Hematopoietic multipotent progenitor cell treated with erythropoietin and hydrocortisone succinate and interleukin-3 and kit ligand, for 17 days (in vitro differentiated cells): Measurements from ENCODE around the gene RBM33.
"Not testable (repeated sequence)": the region's sequence is repeated elsewhere in the genome, so short reads cannot be mapped to it uniquely, and the experiment has no call there.

Experiments
- DNase-seq: peaks from one replicate; pipeline ENCODE4 v3.0.0-alpha.2; 2015; ENCODE audit warnings: low spot score

Gene RBM33

GRCh38 chr7:155644178-155644970, at the start of gene RBM33:
Gene RBM33, plus strand, starts transcription at chr7:155644661. Its CDS starts 216 bp downstream, at chr7:155644877.
- DNase-seq = peak; percentile 81

- DNase-seq = no peak
These were observed 49.5 kb upstream of the RBM33 start for GRCh38 chr7:155594961-155595366.

- DNase-seq = no peak
These were observed 46.7 kb upstream of the RBM33 start for GRCh38 chr7:155597753-155598140.

GRCh38 chr7:155598810-155599210, 45.7 kb upstream of the RBM33 start:
- peak; percentile 81 for DNase-seq

GRCh38 chr7:155602156-155602555, 42.3 kb upstream of the RBM33 start:
- DNase-seq = no peak

GRCh38 chr7:155602750-155603149, 41.7 kb upstream of the RBM33 start:
- DNase-seq = no peak

GRCh38 chr7:155603205-155603857, 41.1 kb upstream of the RBM33 start:
- DNase-seq = no peak

- DNase-seq = no peak
These were observed 40.5 kb upstream of the RBM33 start for GRCh38 chr7:155603858-155604503.

- DNase-seq = no peak
These were observed 39.9 kb upstream of the RBM33 start for GRCh38 chr7:155604504-155604997.

- DNase-seq = no peak
These were observed 35.3 kb upstream of the RBM33 start for GRCh38 chr7:155609185-155609584.

GRCh38 chr7:155610633-155611193, 33.7 kb upstream of the RBM33 start:
- DNase-seq = no peak

GRCh38 chr7:155611808-155612447, 32.5 kb upstream of the RBM33 start:
- no peak for DNase-seq

- DNase-seq = no peak
These were observed 31.8 kb upstream of the RBM33 start for GRCh38 chr7:155612658-155613057.

- not testable (repeated sequence) for DNase-seq
These were observed 29.4 kb upstream of the RBM33 start for GRCh38 chr7:155615085-155615484.

- no peak for DNase-seq
These were observed 25.5 kb upstream of the RBM33 start for GRCh38 chr7:155618708-155619633.

- no peak for DNase-seq
These were observed 24.7 kb upstream of the RBM33 start for GRCh38 chr7:155619634-155620271.

- no peak for DNase-seq
These were observed 24.0 kb upstream of the RBM33 start for GRCh38 chr7:155620497-155620896.

- DNase-seq = no peak
These were observed 23.0 kb upstream of the RBM33 start for GRCh38 chr7:155621418-155621980.

GRCh38 chr7:155624412-155624811, 20.0 kb upstream of the RBM33 start:
- no peak for DNase-seq

GRCh38 chr7:155625557-155625956, 18.9 kb upstream of the RBM33 start:
- DNase-seq = no peak
